Endodermal cell (in vitro differentiated cells): ENCODE measurements around the gene PTEN. TPM values are rescaled to one million over a fixed set of nuclear protein-coding genes. Genes with fewer than 3 reads are reported as not detected.
"Not testable (repeated sequence)": the region's sequence is repeated elsewhere in the genome, so short reads cannot be mapped to it uniquely, and the experiment has no call there.

Experiments
- DNase-seq: peaks from one replicate; pipeline ENCODE4 v3.0.0-alpha.2; 2017
- H3K27ac ChIP-seq: 2 replicates; pipeline ENCODE4 v1.5.1; 2013; ENCODE audit warnings: mild to moderate bottlenecking, low read depth, low read length, moderate library complexity
- H3K27me3 ChIP-seq: 2 replicates; pipeline ENCODE4 v1.6.1; 2013; ENCODE audit warnings: mild to moderate bottlenecking, low read length, moderate library complexity; ENCODE audit not compliant: insufficient read depth, control insufficient read depth, poor library complexity, severe bottlenecking
- H3K36me3 ChIP-seq: 2 replicates; pipeline ENCODE4 v1.7.0; 2013; ENCODE audit warnings: mild to moderate bottlenecking, low read length, moderate library complexity; ENCODE audit not compliant: control insufficient read depth, insufficient read depth
- H3K4me1 ChIP-seq: one replicate; pipeline ENCODE4 v1.7.0; 2013; ENCODE audit warnings: low read length; ENCODE audit not compliant: control insufficient read depth, insufficient read depth
- H3K4me3 ChIP-seq: 2 replicates; pipeline ENCODE4 v1.5.1; 2013; ENCODE audit warnings: mild to moderate bottlenecking, low read length, moderate library complexity
- H3K9ac ChIP-seq: 2 replicates; pipeline ENCODE4 v1.6.1; 2013; ENCODE audit warnings: mild to moderate bottlenecking, low read length, moderate library complexity; ENCODE audit not compliant: poor library complexity, severe bottlenecking; ENCODE audit errors: extremely low read depth
- H3K9me3 ChIP-seq: 2 replicates; pipeline ENCODE4 v1.6.1; 2013; ENCODE audit warnings: mild to moderate bottlenecking, low read length, moderate library complexity; ENCODE audit not compliant: control insufficient read depth
- H3K27ac Mint-ChIP-seq: 2 replicates; pipeline ENCODE4 v1.8.0; 2020; ENCODE audit warnings: mixed read lengths
- H3K27me3 Mint-ChIP-seq: 2 replicates; pipeline ENCODE4 v1.8.0; 2021; ENCODE audit warnings: mild to moderate bottlenecking, mixed read lengths; ENCODE audit not compliant: insufficient read depth
- H3K36me3 Mint-ChIP-seq: 2 replicates; pipeline ENCODE4 v1.8.0; 2020; ENCODE audit warnings: low read depth, mixed read lengths
- H3K4me1 Mint-ChIP-seq: 2 replicates; pipeline ENCODE4 v1.8.0; 2020; ENCODE audit warnings: mixed read lengths
- H3K4me3 Mint-ChIP-seq: 2 replicates; pipeline ENCODE4 v1.8.0; 2020; ENCODE audit warnings: mild to moderate bottlenecking, moderate library complexity, mixed read lengths
- H3K9me3 Mint-ChIP-seq: 2 replicates; pipeline ENCODE4 v1.8.0; 2020; ENCODE audit warnings: mild to moderate bottlenecking, mixed read lengths
- CTCF ChIP-seq: fragments of 200-600 bp; sonication (generic); conservative IDR thresholded peaks from 2 replicates; pipeline ENCODE4 v1.5.0; 2021; ENCODE audit warnings: antibody characterized with exemption, mild to moderate bottlenecking
- WGBS, 2 experiments: methylation state at CpG; one replicate each; pipeline versions ENCODE4 v1.1.5 to v1.1.7; 2013; ENCODE audit warnings: missing lambda C conversion rate in 2 of 2, mixed read lengths in 1 of 2; ENCODE audit not compliant: insufficient coverage in 1 of 2, insufficient read length in 1 of 2; 5-methylcytosine and 5-hydroxymethylcytosine counted together
- total RNA-seq, 2 donors: library from RNA; stranded (reverse); fragmentation: NEBNext Ultra II Directional in 1 of 2; extraction: Animal tissue kit (Norgen Biotek cat#: 25700) in 1 of 2; gene quantifications; 2 replicates in 1 of 2; 3 replicates in 1 of 2; pipeline ENCODE4 v1.2.1, GENCODE V29; 2021

The PTEN gene
- total RNA-seq, 2 donors from 2014 or later: 41.7 to 45.0 TPM

DNA sequence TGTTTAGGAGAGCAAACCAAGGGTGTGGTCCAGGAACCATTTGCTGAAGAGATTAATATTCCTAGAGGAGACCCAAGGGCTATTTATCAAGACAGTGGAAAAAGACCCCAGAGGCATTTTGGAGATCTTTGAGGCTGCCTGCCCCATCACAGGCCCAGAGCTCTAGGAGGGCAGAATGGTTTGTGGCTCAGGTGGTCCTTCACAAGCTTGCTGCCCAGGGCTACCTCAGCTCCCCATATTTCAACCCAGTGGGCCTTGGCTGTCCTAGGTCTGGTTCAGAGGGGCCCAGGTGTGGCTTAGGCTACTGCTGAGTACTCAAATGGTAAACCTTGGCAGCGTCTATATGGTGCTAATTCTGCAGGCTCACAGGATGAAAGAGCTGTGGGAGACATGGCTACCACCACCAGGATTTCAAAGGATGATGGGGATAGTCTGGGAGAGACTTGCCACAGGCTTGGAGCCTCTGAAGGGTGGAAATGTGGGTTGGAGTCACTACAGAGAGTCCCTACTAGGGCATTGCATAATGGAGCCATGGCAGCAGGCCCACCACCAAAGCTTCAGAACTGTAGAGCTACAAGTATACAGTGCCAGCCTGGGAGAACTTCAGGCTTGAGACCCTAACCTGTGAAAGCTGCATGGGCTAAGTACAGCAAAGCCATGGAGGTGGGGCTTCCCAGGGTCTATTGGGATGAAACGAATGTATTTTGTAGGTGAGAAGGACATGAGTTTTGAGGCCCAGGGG is 24.3 kb downstream of the PTEN start:
- H3K27ac ChIP-seq: no peak overlapping the region
- Mint-ChIP-seq H3K36me3 (peaks cover 36% of the 10 kb centered on the region), H3K27me3 (no peaks in the 10 kb centered on the region), H3K4me3 (no peak overlapping the region), H3K27ac (no peak overlapping the region), H3K4me1 (no peaks in the 10 kb centered on the region), H3K9me3 (peaks cover 20% of the 10 kb centered on the region)
- H3K9ac ChIP-seq: no peak overlapping the region
- no peaks in the 10 kb centered on the region for H3K27me3 ChIP-seq
- peaks cover 38% of the 10 kb centered on the region for H3K9me3 ChIP-seq
- H3K4me3 ChIP-seq: peak overlapping the region; percentile 63
- 92 to 100% methylated on average over 2 of the region's 2 CpGs for WGBS, 2 experiments
- no peak for TF ChIP-seq CTCF
- no peak for DNase-seq
- peaks cover 56% of the 10 kb centered on the region for H3K36me3 ChIP-seq
- H3K4me1 ChIP-seq: no peaks in the 10 kb centered on the region

DNA sequence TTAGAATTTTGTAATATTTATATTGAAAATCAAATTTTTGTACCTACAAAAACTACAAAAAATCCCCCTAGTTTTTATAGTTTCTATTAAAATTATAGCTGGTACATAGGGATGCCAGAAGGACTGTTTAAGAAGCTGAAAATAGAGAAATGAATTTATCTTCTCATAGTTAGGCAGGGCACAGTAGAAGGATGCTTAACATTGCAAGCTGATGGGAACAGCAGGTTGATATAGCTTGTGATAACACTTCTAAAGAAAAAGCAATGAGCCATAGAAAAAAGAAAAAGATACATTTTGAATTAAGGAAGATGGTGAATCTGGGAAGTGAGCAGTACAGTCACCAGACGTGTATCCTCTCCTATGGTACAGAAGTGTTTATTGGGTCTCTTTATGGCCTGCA is 32.0 kb downstream of the PTEN start:
- no peaks in the 10 kb centered on the region for H3K4me1 ChIP-seq
- Mint-ChIP-seq H3K4me3 (no peak overlapping the region), H3K27ac (no peak overlapping the region), H3K27me3 (no peaks in the 10 kb centered on the region), H3K9me3 (peaks cover 23% of the 10 kb centered on the region), H3K36me3 (peaks cover 41% of the 10 kb centered on the region), H3K4me1 (no peaks in the 10 kb centered on the region)
- WGBS, 2 experiments: 100% methylated on average over 1 of the region's 1 CpG
- H3K36me3 ChIP-seq: peaks cover 30% of the 10 kb centered on the region
- no peak for DNase-seq
- no peak overlapping the region for H3K4me3 ChIP-seq
- peaks cover 10% of the 10 kb centered on the region for H3K9me3 ChIP-seq
- TF ChIP-seq CTCF: no peak
- H3K27ac ChIP-seq: no peak overlapping the region
- H3K9ac ChIP-seq: no peak overlapping the region
- no peaks in the 10 kb centered on the region for H3K27me3 ChIP-seq

DNA sequence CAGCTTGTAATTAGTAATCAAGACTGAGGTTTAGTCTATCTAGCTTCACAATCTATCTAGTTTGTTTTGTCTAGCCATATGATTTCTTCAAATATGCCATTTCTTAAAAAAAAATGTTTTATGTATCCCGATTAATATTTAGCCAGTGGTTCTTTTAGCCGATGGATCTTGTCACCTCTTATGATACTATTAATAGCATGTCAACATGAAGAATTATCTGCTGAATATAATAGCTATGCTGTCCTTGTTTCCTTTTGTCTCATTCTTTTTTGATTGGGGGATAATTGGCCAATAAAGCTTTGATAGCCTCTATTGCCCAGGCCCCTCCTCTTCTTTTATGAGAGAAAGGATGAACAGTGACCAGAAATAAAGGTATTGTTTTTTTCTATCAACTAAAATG is 32.8 kb downstream of the PTEN start:
- H3K9ac ChIP-seq: no peak overlapping the region

DNA sequence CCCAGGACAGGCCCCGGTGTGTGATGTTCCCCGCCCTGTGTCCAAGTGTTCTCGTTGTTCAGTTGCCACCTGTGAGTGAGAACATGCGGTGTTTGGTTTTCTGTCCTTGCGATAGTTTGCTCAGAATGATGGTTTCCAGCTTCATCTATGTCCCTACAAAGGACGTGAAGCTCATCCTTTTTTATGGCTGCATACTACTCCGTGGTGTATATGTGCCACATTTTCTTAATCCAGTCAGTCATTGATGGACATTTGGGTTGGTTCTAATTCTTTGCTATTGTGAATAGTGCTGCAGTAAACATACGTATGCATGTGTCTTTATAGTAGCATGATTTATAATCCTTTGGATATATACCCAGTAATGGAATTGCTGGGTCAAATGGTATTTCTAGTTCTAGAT is 34.5 kb downstream of the PTEN start:
- not testable (repeated sequence) for H3K9ac ChIP-seq, H3K27ac ChIP-seq, H3K4me3 Mint-ChIP-seq, H3K4me1 Mint-ChIP-seq, H3K4me1 ChIP-seq, H3K27me3 Mint-ChIP-seq, H3K27ac Mint-ChIP-seq, H3K27me3 ChIP-seq, H3K4me3 ChIP-seq, DNase-seq
- 91 to 98% methylated on average over 6 to 8 of the region's 8 CpGs for WGBS, 2 experiments
- peaks cover 48% of the 10 kb centered on the region for H3K9me3 Mint-ChIP-seq
- Histone ChIP-seq H3K9me3 (peaks cover 12% of the 10 kb centered on the region), H3K36me3 (peaks cover 29% of the 10 kb centered on the region)
- H3K36me3 Mint-ChIP-seq: peaks cover 66% of the 10 kb centered on the region

More for the DNA sequence above, 32.8 kb downstream of the PTEN start:
- H3K9me3 ChIP-seq: peaks cover 10% of the 10 kb centered on the region
- no peaks in the 10 kb centered on the region for H3K27me3 ChIP-seq
- Mint-ChIP-seq H3K27ac (no peak overlapping the region), H3K9me3 (peaks cover 30% of the 10 kb centered on the region), H3K4me3 (no peak overlapping the region), H3K4me1 (no peaks in the 10 kb centered on the region), H3K36me3 (peaks cover 49% of the 10 kb centered on the region), H3K27me3 (no peaks in the 10 kb centered on the region)
- H3K4me1 ChIP-seq: no peaks in the 10 kb centered on the region
- no peak overlapping the region for H3K4me3 ChIP-seq
- 100% methylated on average over 2 of the region's 2 CpGs; no CpG with 5 or more reads in 1 of the 2 experiments for WGBS, 2 experiments
- no peak for TF ChIP-seq CTCF
- no peak for DNase-seq
- H3K27ac ChIP-seq: no peak overlapping the region
- H3K36me3 ChIP-seq: peaks cover 29% of the 10 kb centered on the region

DNA sequence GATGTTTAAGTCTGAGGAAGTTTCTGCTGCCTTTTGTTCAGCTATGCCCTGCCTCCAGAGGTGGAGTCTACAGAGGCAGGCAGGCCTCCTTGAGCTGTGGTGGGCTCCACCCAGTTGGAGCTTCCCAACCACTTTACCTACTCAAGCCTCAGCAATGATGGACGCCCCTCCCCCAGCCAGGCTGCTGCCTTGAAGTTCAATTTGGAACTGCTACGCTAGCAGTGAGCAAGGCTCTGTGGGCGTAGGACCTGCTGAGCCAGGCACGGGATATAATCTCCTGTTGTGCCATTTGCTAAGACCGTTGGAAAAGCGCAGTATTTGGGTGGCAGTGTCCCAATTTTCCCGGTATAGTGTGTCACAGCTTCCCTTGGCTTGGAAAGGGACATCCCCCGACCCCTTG is 40.0 kb downstream of the PTEN start:
- H3K9ac ChIP-seq, H3K27me3 ChIP-seq, H3K27ac Mint-ChIP-seq, H3K4me3 Mint-ChIP-seq, H3K27me3 Mint-ChIP-seq, H3K4me3 ChIP-seq, DNase-seq, H3K27ac ChIP-seq, H3K4me1 Mint-ChIP-seq, H3K4me1 ChIP-seq: not testable (repeated sequence)
- Mint-ChIP-seq H3K36me3 (peaks cover 82% of the 10 kb centered on the region), H3K9me3 (peaks cover 56% of the 10 kb centered on the region)
- Histone ChIP-seq H3K36me3 (peaks cover 36% of the 10 kb centered on the region), H3K9me3 (peaks cover 26% of the 10 kb centered on the region)
- WGBS, 2 experiments: 94 to 97% methylated on average over 4 to 8 of the region's 8 CpGs
